Fibroblast of lung (primary cell): ENCODE data around the gene NBPF1. TPM values are rescaled to one million over a fixed set of nuclear protein-coding genes. Genes with fewer than 3 reads are reported as not detected.
"Not testable (repeated sequence)": the region's sequence is repeated elsewhere in the genome, so short reads cannot be mapped to it uniquely, and the experiment has no call there.

ENCODE experiments used
- DNase-seq, 2 donors: peaks; one replicate each; pipeline versions ENCODE4 v3.0.0 to v3.0.0-alpha.2; 2010; ENCODE audit warnings: low read depth in 2 of 2
- H2AFZ ChIP-seq: 2 replicates; pipeline ENCODE4 v1.5.1; 2012; ENCODE audit warnings: low read length, control low read depth, inconsistent platforms
- H3K27ac ChIP-seq: 2 replicates; pipeline ENCODE4 v1.5.1; 2011; ENCODE audit warnings: low read length, control low read depth; ENCODE audit not compliant: insufficient read depth
- H3K27me3 ChIP-seq: 2 replicates; pipeline ENCODE4 v1.5.1; 2011; ENCODE audit warnings: mild to moderate bottlenecking, low read length; ENCODE audit not compliant: control insufficient read depth, insufficient read depth
- H3K36me3 ChIP-seq: 2 replicates; pipeline ENCODE4 v1.5.1; 2011; ENCODE audit warnings: low read length; ENCODE audit not compliant: control insufficient read depth, insufficient read depth
- H3K4me1 ChIP-seq: 2 replicates; pipeline ENCODE4 v1.5.1; 2011; ENCODE audit warnings: low read length; ENCODE audit not compliant: control insufficient read depth, insufficient read depth; ENCODE audit errors: extremely low read depth
- H3K4me2 ChIP-seq: 2 replicates; pipeline ENCODE4 v1.5.1; 2011; ENCODE audit warnings: low read length, control low read depth; ENCODE audit not compliant: insufficient read depth; ENCODE audit errors: extremely low read depth
- H3K4me3 ChIP-seq, 4 experiments: fragments of 200-600 bp in 1 of 4; sonication (generic) in 1 of 4; replicated peaks in 1 of 4; 2 replicates each; pipeline ENCODE4 v1.5.1; 2011 to 2016; ENCODE audit warnings: low read length in 4 of 4, low read depth in 3 of 4, mild to moderate bottlenecking in 3 of 4, control low read depth in 2 of 4, inconsistent platforms in 1 of 4, mixed read lengths in 1 of 4; ENCODE audit not compliant: insufficient read depth in 1 of 4; ENCODE audit errors: control extremely low read depth in 1 of 4
- H3K79me2 ChIP-seq: 2 replicates; pipeline ENCODE4 v1.5.1; 2012; ENCODE audit warnings: mild to moderate bottlenecking, low read length, inconsistent platforms; ENCODE audit not compliant: control insufficient read depth, insufficient read depth
- H3K9ac ChIP-seq: 2 replicates; pipeline ENCODE4 v1.5.1; 2011; ENCODE audit warnings: mild to moderate bottlenecking, low read length, control low read depth; ENCODE audit not compliant: insufficient read depth
- H3K9me3 ChIP-seq: 2 replicates; pipeline ENCODE4 v1.5.1; 2012; ENCODE audit warnings: low read depth, low read length; ENCODE audit not compliant: control insufficient read depth, insufficient read depth
- H4K20me1 ChIP-seq: 2 replicates; pipeline ENCODE4 v1.5.1; 2011; ENCODE audit warnings: low read length; ENCODE audit not compliant: control insufficient read depth, insufficient read depth; ENCODE audit errors: extremely low read depth
- polyA plus RNA-seq, 2 donors: library from polyadenylated mRNA; depleted of rRNA in 1 of 2; stranded (reverse) in 1 of 2; unstranded in 1 of 2; fragments of >200 nt; gene quantifications; 2 replicates each; pipeline ENCODE4 v1.2.1, GENCODE V29; 2011 to 2012; ENCODE audit warnings: missing spikeins in 1 of 2
- total RNA-seq: library from RNA; depleted of rRNA; stranded (reverse); fragments of >200 nt; gene quantifications from 2 replicates; pipeline ENCODE4 v1.2.1, GENCODE V29; 2014

The NBPF1 gene
- total and polyA plus RNA-seq, 2 donors (not counting 1 experiment from before 2014, with no cell fraction given), result 25.3 to 92.3 TPM

DNA sequence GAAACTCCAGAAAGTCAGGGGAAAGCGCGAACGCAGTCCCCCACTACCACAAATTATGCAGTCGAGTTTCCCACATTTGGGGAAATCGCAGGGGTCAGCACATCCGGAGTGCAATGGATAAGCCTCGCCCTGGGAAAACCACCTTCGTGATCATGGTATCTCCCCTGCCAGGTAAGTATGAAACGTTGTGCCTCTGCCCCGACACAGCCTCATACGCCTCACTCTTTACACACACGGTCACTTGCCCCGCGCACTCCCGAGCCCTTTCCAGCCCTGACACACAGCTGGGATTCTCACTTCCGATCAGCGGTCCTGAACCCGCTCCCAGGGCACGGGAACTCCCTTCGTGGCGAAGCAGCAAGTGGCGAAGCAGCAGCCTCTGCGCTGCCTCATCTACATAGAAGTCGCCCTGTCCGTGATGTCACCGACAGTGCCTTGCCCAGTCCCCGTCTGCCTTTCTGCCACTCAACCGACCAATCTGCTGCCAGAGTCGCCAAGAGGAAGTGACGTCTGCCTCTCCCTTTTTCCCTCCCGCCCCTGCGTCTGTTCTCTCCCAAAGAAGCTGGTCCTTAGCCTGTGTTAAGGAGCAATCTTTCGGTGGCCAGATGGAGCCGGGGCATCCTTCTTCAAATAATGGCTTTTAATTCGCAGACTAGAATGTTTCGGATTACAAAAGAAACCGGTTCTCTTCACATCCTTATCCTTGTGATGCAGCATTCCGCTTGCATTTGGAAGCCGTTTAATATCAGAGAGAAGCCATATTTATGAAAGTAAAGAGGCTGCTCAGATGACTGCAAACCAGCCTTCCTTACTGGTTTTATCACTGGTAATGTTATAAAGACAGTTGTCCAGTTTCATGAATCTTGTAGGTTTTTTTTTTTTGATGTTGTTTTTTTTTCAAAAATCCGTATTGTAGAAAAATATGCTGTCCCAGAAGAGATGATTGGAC, 99.0 kb downstream of the NBPF1 start, which contains the start of gene RNU1-1:
Gene RNU1-1, minus strand, starts transcription at position 179 of the 949 bp plus-strand sequence.
- H2AFZ ChIP-seq, result peak within 1 kb of the TSS; percentile 41
- H3K36me3 ChIP-seq, H3K9me3 ChIP-seq, H3K27me3 ChIP-seq, H3K4me1 ChIP-seq, H4K20me1 ChIP-seq, H3K79me2 ChIP-seq: not testable (repeated sequence)
- peak within 1 kb of the TSS; percentile 86 for H3K9ac ChIP-seq
- H3K27ac ChIP-seq, result peak within 1 kb of the TSS; percentile 97
- peak within 1 kb of the TSS; percentile 35 for H3K4me2 ChIP-seq
- H3K4me3 ChIP-seq, result peak within 1 kb of the TSS in 2 of 4 experiments; percentile 42 to 62
- DNase-seq, result peak; percentile 82 to 92

GRCh38 chr1:16513412-16514106, 99.8 kb downstream of the NBPF1 start:
- H3K4me2 ChIP-seq, H3K9ac ChIP-seq, H4K20me1 ChIP-seq, H3K79me2 ChIP-seq, H3K36me3 ChIP-seq, H3K27ac ChIP-seq, H2AFZ ChIP-seq, H3K4me1 ChIP-seq, H3K27me3 ChIP-seq, H3K4me3 ChIP-seq, H3K9me3 ChIP-seq: not testable (repeated sequence)
- peak; percentile 99 for DNase-seq

- H3K9me3 ChIP-seq, H3K36me3 ChIP-seq, H3K4me3 ChIP-seq, H3K4me1 ChIP-seq, H3K27me3 ChIP-seq, H3K4me2 ChIP-seq, DNase-seq, H3K27ac ChIP-seq, H3K9ac ChIP-seq, H3K79me2 ChIP-seq, H2AFZ ChIP-seq, H4K20me1 ChIP-seq: not testable (repeated sequence)
These were observed 100.5 kb downstream of the NBPF1 start for GRCh38 chr1:16512624-16513411.

Other genes starting within 250 kb of the NBPF1 start
- 20.8 and 30.1 TPM in 2 replicates for gene SZRD1, start 246.3 kb downstream of the NBPF1 start, total RNA-seq
- gene SZRD1, start 246.3 kb downstream of the NBPF1 start, polyA plus RNA-seq, result 95.1 and 151 TPM in 2 replicates
- not detected in 2 replicates for gene SPATA21, start 176.1 kb downstream of the NBPF1 start, total RNA-seq
- not detected in 2 replicates for gene SPATA21, start 176.1 kb downstream of the NBPF1 start, polyA plus RNA-seq
- 74.0 and 83.9 TPM in 2 replicates for gene NECAP2, start 172.8 kb downstream of the NBPF1 start, total RNA-seq
- gene NECAP2, start 172.8 kb downstream of the NBPF1 start, polyA plus RNA-seq, result 91.6 and 97.0 TPM in 2 replicates
- under 0.01 and 3,997 TPM in 2 replicates for gene RNU1-1, start 99.3 kb downstream of the NBPF1 start, total RNA-seq
- gene RNU1-1, start 99.3 kb downstream of the NBPF1 start, polyA plus RNA-seq, result not detected in 2 replicates
- under 0.01 and 3,997 TPM in 2 replicates for gene RNU1-3, start 53.4 kb upstream of the NBPF1 start, total RNA-seq
- gene RNU1-3, start 53.4 kb upstream of the NBPF1 start, polyA plus RNA-seq, result not detected in 2 replicates
- gene RNU1-4, start 127.0 kb upstream of the NBPF1 start, total RNA-seq, result under 0.01 and 3,997 TPM in 2 replicates
- gene RNU1-4, start 127.0 kb upstream of the NBPF1 start, polyA plus RNA-seq, result not detected in 2 replicates